Measurements from ENCODE around the gene ARF3. TPM values are rescaled to one million over a fixed set of nuclear protein-coding genes. Genes with fewer than 3 reads are reported as not detected.

Gene ARF3
- polyA plus RNA-seq, 3 donors = 56.5 to 88.5 (median 58.4) TPM

GRCh38 chr12:48899651-48900050 is 57.6 kb downstream of the ARF3 start:
- no peak for DNase-seq
- H3K4me1 ChIP-seq (ENCODE audit: control insufficient read depth in 1 of 2, insufficient read depth in 2 of 2, low read length in 2 of 2) = peaks cover 11 to 13% of the 10 kb centered on the region in 2 donors
- H3K9me3 ChIP-seq (replicated peaks in 1 of 2; ENCODE audit: control insufficient read depth in 1 of 2, insufficient read depth in 1 of 2, low read length in 2 of 2) = no peaks in the 10 kb centered on the region
- Mint-ChIP-seq H3K27ac (no peak overlapping the region), H3K36me3 (no peaks in the 10 kb centered on the region), H3K4me1 (peaks cover 14% of the 10 kb centered on the region), H3K9me3 (no peaks in the 10 kb centered on the region), H3K27me3 (ENCODE audit: low read depth in 3 of 3) (peaks cover 5 to 27% (median 9%) of the 10 kb centered on the region in 3 donors), H3K4me3 (no peak overlapping the region)
- H4K20me1 ChIP-seq (ENCODE audit: insufficient read depth, low read length) = no peaks in the 10 kb centered on the region
- intact Hi-C loops (cut with micrococcal nuclease) = no loop called here
- peaks cover under 1 to 3% of the 10 kb centered on the region in 2 donors for H3K27me3 ChIP-seq (ENCODE audit: control insufficient read depth in 2 of 2, insufficient read depth in 2 of 2, low read length in 2 of 2)
- no peak overlapping the region for H3K4me2 ChIP-seq (replicated peaks; ENCODE audit: extremely low read depth, low read length, poor library complexity, severe bottlenecking)
- no peak overlapping the region for H3K27ac ChIP-seq (ENCODE audit: low read depth in 1 of 2, low read length in 2 of 2)
- H3K9ac ChIP-seq (ENCODE audit: insufficient read depth, low read length, poor library complexity, severe bottlenecking) = no peak overlapping the region
- no peak for TF ChIP-seq CTCF (IDR thresholded peaks at IDR 0.05)
- H2AFZ ChIP-seq (ENCODE audit: insufficient read depth, low read depth, low read length, poor library complexity, severe bottlenecking) = no peak overlapping the region
- H3K4me3 ChIP-seq (replicated peaks in 1 of 3; ENCODE audit: low read depth in 2 of 3, low read length in 3 of 3) = no peak overlapping the region
- H3K79me2 ChIP-seq (ENCODE audit: insufficient read depth, low read length) = no peaks in the 10 kb centered on the region
- WGBS (ENCODE audit: insufficient coverage) = no CpG with 5 or more reads among the region's 2 CpGs
- H3K36me3 ChIP-seq (replicated peaks in 1 of 2; ENCODE audit: control insufficient read depth in 1 of 2, insufficient read depth in 2 of 2, low read length in 2 of 2) = no peaks in the 10 kb centered on the region

GRCh38 chr12:48894271-48894670 is 63.0 kb downstream of the ARF3 start:
- Histone ChIP-seq H3K9ac (ENCODE audit: insufficient read depth, low read length, poor library complexity, severe bottlenecking) (no peak overlapping the region), H4K20me1 (ENCODE audit: insufficient read depth, low read length) (no peaks in the 10 kb centered on the region), H3K4me1 (ENCODE audit: control insufficient read depth in 1 of 2, insufficient read depth in 2 of 2, low read length in 2 of 2) (peaks cover 6 to 7% of the 10 kb centered on the region in 2 donors), H3K36me3 (replicated peaks in 1 of 2; ENCODE audit: control insufficient read depth in 1 of 2, insufficient read depth in 2 of 2, low read length in 2 of 2) (no peaks in the 10 kb centered on the region), H3K27me3 (ENCODE audit: control insufficient read depth in 2 of 2, insufficient read depth in 2 of 2, low read length in 2 of 2) (peaks cover 7 to 20% of the 10 kb centered on the region in 2 donors), H2AFZ (ENCODE audit: insufficient read depth, low read depth, low read length, poor library complexity, severe bottlenecking) (no peak overlapping the region), H3K9me3 (replicated peaks in 1 of 2; ENCODE audit: control insufficient read depth in 1 of 2, insufficient read depth in 1 of 2, low read length in 2 of 2) (no peaks in the 10 kb centered on the region), H3K4me3 (replicated peaks in 1 of 3; ENCODE audit: low read depth in 2 of 3, low read length in 3 of 3) (no peak overlapping the region), H3K79me2 (ENCODE audit: insufficient read depth, low read length) (no peaks in the 10 kb centered on the region), H3K27ac (ENCODE audit: low read depth in 1 of 2, low read length in 2 of 2) (no peak overlapping the region), H3K4me2 (replicated peaks; ENCODE audit: extremely low read depth, low read length, poor library complexity, severe bottlenecking) (no peak overlapping the region)
- H3K9me3 Mint-ChIP-seq = no peaks in the 10 kb centered on the region
- intact Hi-C loops (cut with micrococcal nuclease) = no loop called here
- peaks cover 6% of the 10 kb centered on the region for H3K4me1 Mint-ChIP-seq
- no peak for TF ChIP-seq CTCF (IDR thresholded peaks at IDR 0.05)
- H3K27me3 Mint-ChIP-seq (ENCODE audit: low read depth in 3 of 3) = peaks cover 25 to 51% (median 29%) of the 10 kb centered on the region in 3 donors
- peaks cover 0 to 2% of the 10 kb centered on the region in 2 donors for H3K36me3 Mint-ChIP-seq
- DNase-seq = no peak
- H3K4me3 Mint-ChIP-seq = no peak overlapping the region
- WGBS (ENCODE audit: insufficient coverage) = no CpG with 5 or more reads among the region's 1 CpG
- H3K27ac Mint-ChIP-seq = no peak overlapping the region
